Fibroblast of mammary gland (primary cell): Measurements from ENCODE around the gene LRP5.

Experiments
- DNase-seq: peaks from one replicate; pipeline ENCODE4 v3.0.0-alpha.2; 2010; ENCODE audit warnings: low read depth
- H3K4me3 ChIP-seq: 2 replicates; pipeline ENCODE4 v1.5.1; 2011; ENCODE audit warnings: low read depth, mild to moderate bottlenecking, low read length, moderate library complexity; ENCODE audit not compliant: control insufficient read depth
- TF ChIP-seq, protein P1 (sequence below): conservative IDR thresholded peaks from 2 replicates; pipeline ENCODE4 v1.5.1; 2011; ENCODE audit warnings: low read depth, low read length, inconsistent platforms; ENCODE audit not compliant: control insufficient read depth, insufficient read depth

Gene LRP5

GRCh38 chr11:68497761-68498160, 185.4 kb downstream of the LRP5 start:
- TF ChIP-seq, protein P1, sequence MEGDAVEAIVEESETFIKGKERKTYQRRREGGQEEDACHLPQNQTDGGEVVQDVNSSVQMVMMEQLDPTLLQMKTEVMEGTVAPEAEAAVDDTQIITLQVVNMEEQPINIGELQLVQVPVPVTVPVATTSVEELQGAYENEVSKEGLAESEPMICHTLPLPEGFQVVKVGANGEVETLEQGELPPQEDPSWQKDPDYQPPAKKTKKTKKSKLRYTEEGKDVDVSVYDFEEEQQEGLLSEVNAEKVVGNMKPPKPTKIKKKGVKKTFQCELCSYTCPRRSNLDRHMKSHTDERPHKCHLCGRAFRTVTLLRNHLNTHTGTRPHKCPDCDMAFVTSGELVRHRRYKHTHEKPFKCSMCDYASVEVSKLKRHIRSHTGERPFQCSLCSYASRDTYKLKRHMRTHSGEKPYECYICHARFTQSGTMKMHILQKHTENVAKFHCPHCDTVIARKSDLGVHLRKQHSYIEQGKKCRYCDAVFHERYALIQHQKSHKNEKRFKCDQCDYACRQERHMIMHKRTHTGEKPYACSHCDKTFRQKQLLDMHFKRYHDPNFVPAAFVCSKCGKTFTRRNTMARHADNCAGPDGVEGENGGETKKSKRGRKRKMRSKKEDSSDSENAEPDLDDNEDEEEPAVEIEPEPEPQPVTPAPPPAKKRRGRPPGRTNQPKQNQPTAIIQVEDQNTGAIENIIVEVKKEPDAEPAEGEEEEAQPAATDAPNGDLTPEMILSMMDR = no peak
- H3K4me3 ChIP-seq = no peak overlapping the region
- peak; percentile 25 for DNase-seq

DNA sequence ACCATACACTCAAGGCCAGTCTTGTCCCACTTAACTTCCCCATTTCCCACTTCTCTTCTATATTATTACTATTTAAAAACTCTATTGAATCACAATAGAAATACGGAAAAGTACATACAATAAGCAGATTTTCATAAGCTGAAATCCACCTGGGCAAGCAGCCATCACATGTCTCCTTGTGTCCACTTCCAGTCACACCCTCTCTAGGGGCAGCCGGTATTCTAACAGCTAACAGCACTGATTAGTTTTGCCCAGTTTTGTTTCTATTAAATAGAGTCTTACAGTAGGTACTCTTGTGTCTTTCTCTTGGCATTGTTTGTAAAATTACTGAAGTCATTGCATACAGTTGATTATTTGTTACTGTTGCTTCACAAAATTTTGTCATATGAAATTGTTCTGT, 185.9 kb downstream of the LRP5 start:
- H3K4me3 ChIP-seq = no peak overlapping the region
- DNase-seq = no peak
- TF ChIP-seq, protein P1 = no peak
